OCI-LY1 (cell line): ENCODE measurements around the gene LRRC42.
"Not testable (repeated sequence)": the region's sequence is repeated elsewhere in the genome, so short reads cannot be mapped to it uniquely, and the experiment has no call there.

Experiments used
- H2AFZ ChIP-seq: fragments of 200-600 bp; sonication (generic), shearing (Covaris generic); 2 replicates; pipeline ENCODE4 v1.6.0; 2014; ENCODE audit warnings: antibody characterized with exemption, mild to moderate bottlenecking, low read length
- H3F3A ChIP-seq: fragments of 200-600 bp; sonication (generic), shearing (Covaris generic); 2 replicates; pipeline ENCODE4 v1.6.0; 2014; ENCODE audit warnings: mild to moderate bottlenecking, antibody characterized with exemption, low read length, moderate library complexity; ENCODE audit not compliant: insufficient read depth
- H3K27ac ChIP-seq: fragments of 200-600 bp; sonication (generic); 2 replicates; pipeline ENCODE4 v1.5.1; 2014; ENCODE audit warnings: low read length, mixed run types, mild to moderate bottlenecking, low read depth; ENCODE audit not compliant: poor library complexity, severe bottlenecking
- H3K27me3 ChIP-seq: fragments of 200-600 bp; sonication (generic); 2 replicates; pipeline ENCODE4 v1.6.0; 2014; ENCODE audit warnings: antibody characterized with exemption, mild to moderate bottlenecking, low read length, moderate library complexity; ENCODE audit not compliant: insufficient read depth
- H3K36me3 ChIP-seq: fragments of 200-600 bp; sonication (generic); 2 replicates; pipeline ENCODE4 v1.6.1; 2014; ENCODE audit warnings: mild to moderate bottlenecking, antibody characterized with exemption, low read length, moderate library complexity, mixed read lengths; ENCODE audit not compliant: insufficient read depth
- H3K4me1 ChIP-seq: fragments of 200-600 bp; sonication (generic); 2 replicates; pipeline ENCODE4 v1.5.1; 2014; ENCODE audit warnings: mild to moderate bottlenecking, low read length, moderate library complexity; ENCODE audit not compliant: insufficient read depth, severe bottlenecking
- H3K4me2 ChIP-seq: fragments of 200-600 bp; sonication (generic), shearing (Covaris generic); 2 replicates; pipeline ENCODE4 v1.6.1; 2014; ENCODE audit warnings: low read length
- H3K4me3 ChIP-seq: fragments of 200-600 bp; sonication (generic); 2 replicates; pipeline ENCODE4 v1.5.1; 2014; ENCODE audit warnings: low read length, low read depth, mild to moderate bottlenecking, mixed read lengths; ENCODE audit not compliant: poor library complexity, severe bottlenecking
- H3K79me2 ChIP-seq: fragments of 200-600 bp; shearing (Covaris generic); 2 replicates; pipeline ENCODE4 v1.6.1; 2016; ENCODE audit warnings: mixed run types, low read length, mixed read lengths; ENCODE audit not compliant: insufficient read depth
- H3K9ac ChIP-seq: fragments of 200-600 bp; sonication (generic), shearing (Covaris generic); 2 replicates; pipeline ENCODE4 v1.6.1; 2014; ENCODE audit warnings: mild to moderate bottlenecking, low read length, mixed read lengths
- H3K9me2 ChIP-seq: fragments of 200-600 bp; sonication (generic), shearing (Covaris generic); 2 replicates; pipeline ENCODE4 v1.6.1; 2014; ENCODE audit warnings: low read depth, mild to moderate bottlenecking, low read length, mixed read lengths
- H3K9me3 ChIP-seq: fragments of 200-600 bp; shearing (Covaris generic); 2 replicates; pipeline ENCODE4 v1.6.1; 2014; ENCODE audit warnings: low read length, mixed read lengths
- H4K20me1 ChIP-seq: fragments of 200-600 bp; sonication (generic), shearing (Covaris generic); 2 replicates; pipeline ENCODE4 v1.6.0; 2016; ENCODE audit warnings: mild to moderate bottlenecking, low read length; ENCODE audit not compliant: insufficient read depth
- EZH2 ChIP-seq: fragments of 200-600 bp; sonication (generic), shearing (Covaris generic); IDR thresholded peaks from 2 replicates; pipeline ENCODE4 v1.8.0; 2017; ENCODE audit warnings: borderline replicate concordance, mixed run types, mild to moderate bottlenecking, antibody characterized with exemption, low read length, moderate library complexity, mixed read lengths
- TF ChIP-seq, protein P1 (sequence below): fragments of 200-600 bp; sonication (generic), shearing (Covaris generic); IDR thresholded peaks from 2 replicates; pipeline ENCODE4 v1.5.1; 2017; ENCODE audit warnings: mild to moderate bottlenecking, antibody characterized with exemption, low read length, moderate library complexity, mixed read lengths

Gene LRRC42

DNA sequence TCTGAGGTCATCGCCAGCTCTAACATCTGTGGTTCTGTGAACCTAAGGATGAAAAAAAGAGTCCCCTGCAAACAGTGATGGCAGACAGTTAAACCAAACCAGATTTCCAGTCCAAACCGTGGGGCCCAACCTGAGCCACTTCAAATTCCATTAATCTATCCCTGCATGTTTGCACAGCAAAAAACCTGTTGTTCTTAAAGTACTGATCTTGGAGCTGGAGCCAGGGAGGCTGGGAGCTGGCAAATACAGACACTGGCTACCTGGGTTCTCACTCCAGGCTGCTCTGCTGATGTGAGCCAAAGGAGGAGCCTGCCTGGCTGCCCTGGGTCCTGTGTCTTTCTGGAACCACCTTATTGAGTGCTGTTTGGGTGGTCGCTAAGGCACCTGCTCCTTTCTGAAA, 55.4 kb downstream of the LRRC42 start:
- no peak for TF ChIP-seq EZH2
- TF ChIP-seq, protein P1, sequence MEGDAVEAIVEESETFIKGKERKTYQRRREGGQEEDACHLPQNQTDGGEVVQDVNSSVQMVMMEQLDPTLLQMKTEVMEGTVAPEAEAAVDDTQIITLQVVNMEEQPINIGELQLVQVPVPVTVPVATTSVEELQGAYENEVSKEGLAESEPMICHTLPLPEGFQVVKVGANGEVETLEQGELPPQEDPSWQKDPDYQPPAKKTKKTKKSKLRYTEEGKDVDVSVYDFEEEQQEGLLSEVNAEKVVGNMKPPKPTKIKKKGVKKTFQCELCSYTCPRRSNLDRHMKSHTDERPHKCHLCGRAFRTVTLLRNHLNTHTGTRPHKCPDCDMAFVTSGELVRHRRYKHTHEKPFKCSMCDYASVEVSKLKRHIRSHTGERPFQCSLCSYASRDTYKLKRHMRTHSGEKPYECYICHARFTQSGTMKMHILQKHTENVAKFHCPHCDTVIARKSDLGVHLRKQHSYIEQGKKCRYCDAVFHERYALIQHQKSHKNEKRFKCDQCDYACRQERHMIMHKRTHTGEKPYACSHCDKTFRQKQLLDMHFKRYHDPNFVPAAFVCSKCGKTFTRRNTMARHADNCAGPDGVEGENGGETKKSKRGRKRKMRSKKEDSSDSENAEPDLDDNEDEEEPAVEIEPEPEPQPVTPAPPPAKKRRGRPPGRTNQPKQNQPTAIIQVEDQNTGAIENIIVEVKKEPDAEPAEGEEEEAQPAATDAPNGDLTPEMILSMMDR, result no peak
- Histone ChIP-seq H3K36me3 (no peaks in the 10 kb centered on the region), H3F3A (no peaks in the 10 kb centered on the region), H2AFZ (no peak overlapping the region), H3K4me2 (no peak overlapping the region), H3K4me1 (no peaks in the 10 kb centered on the region), H3K9me3 (no peaks in the 10 kb centered on the region), H4K20me1 (no peaks in the 10 kb centered on the region), H3K4me3 (no peak overlapping the region), H3K79me2 (no peaks in the 10 kb centered on the region), H3K27ac (no peak overlapping the region), H3K27me3 (peaks cover 8% of the 10 kb centered on the region; the same call in 1 of the 2 replicates), H3K9me2 (no peaks in the 10 kb centered on the region), H3K9ac (no peak overlapping the region)

DNA sequence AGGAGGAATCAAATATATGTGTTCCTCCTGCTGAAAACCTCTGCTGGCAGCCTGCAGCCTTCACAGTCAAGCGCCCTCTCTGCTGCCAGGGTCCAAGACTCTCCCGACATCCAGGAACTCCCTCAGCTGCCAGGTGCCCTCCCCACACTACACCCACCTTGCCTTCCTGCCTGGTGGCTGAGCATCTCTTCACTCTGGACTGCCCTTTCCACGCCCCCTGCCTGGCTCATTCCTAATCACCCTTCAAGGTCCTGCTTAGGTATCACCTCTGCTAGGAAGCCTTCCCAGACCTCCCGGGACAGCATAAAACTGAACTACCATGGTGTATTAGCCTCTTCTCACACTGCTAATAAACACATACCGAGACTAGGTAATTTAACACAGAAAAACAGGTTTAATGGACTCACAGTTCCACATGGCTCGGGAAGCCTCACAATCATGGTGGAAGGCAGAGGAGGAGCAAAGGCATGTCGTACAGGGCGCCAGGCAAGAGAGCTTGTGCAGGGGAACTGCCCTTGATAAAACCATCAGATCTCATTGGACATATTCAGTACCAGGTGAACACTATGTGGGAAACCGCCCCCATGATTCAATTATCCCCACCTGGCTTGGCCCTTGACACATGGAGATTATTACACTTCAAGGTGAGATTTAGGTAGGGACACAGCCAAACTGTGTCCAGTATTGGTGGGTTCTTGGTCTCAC, 56.5 kb downstream of the LRRC42 start:
- Histone ChIP-seq H3K9me3 (no peaks in the 10 kb centered on the region), H4K20me1 (no peaks in the 10 kb centered on the region), H3K4me1 (no peaks in the 10 kb centered on the region), H3K9ac (no peak overlapping the region), H3K27me3 (peaks cover 8% of the 10 kb centered on the region; the same call in 1 of the 2 replicates), H3K27ac (no peak overlapping the region), H3F3A (no peaks in the 10 kb centered on the region), H2AFZ (no peak overlapping the region), H3K9me2 (no peaks in the 10 kb centered on the region), H3K4me3 (no peak overlapping the region), H3K36me3 (no peaks in the 10 kb centered on the region), H3K4me2 (no peak overlapping the region), H3K79me2 (no peaks in the 10 kb centered on the region)
- TF ChIP-seq, protein P1, result no peak
- no peak for TF ChIP-seq EZH2

DNA sequence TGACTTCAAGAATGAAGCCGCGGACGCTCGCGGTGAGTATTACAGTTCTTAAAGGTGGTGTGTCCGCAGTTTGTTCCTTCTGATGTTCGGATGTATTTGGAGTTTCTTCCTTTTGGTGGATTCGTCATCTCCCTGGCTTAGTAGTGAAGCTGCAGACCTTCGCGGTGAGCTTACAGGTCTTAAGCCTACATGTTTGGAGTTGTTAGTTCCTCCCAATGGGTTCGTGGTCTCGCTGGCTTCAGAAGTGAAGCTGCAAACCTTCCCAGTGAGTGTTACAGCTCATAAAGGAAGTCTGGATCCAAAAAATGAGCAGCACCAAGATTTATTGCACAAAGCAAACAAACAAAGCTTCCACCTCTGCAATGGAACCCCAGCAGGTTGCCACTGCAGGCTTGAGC, 57.1 kb downstream of the LRRC42 start:
- Histone ChIP-seq H2AFZ (no peak overlapping the region), H3K36me3 (no peaks in the 10 kb centered on the region), H3K27me3 (peaks cover 8% of the 10 kb centered on the region; the same call in 1 of the 2 replicates), H3K4me3 (no peak overlapping the region), H3K9me2 (no peaks in the 10 kb centered on the region), H3F3A (no peaks in the 10 kb centered on the region), H3K4me1 (no peaks in the 10 kb centered on the region), H3K27ac (no peak overlapping the region), H3K4me2 (no peak overlapping the region), H3K79me2 (no peaks in the 10 kb centered on the region), H3K9me3 (no peaks in the 10 kb centered on the region), H3K9ac (no peak overlapping the region), H4K20me1 (no peaks in the 10 kb centered on the region)
- no peak for TF ChIP-seq EZH2
- TF ChIP-seq, protein P1, result no peak

DNA sequence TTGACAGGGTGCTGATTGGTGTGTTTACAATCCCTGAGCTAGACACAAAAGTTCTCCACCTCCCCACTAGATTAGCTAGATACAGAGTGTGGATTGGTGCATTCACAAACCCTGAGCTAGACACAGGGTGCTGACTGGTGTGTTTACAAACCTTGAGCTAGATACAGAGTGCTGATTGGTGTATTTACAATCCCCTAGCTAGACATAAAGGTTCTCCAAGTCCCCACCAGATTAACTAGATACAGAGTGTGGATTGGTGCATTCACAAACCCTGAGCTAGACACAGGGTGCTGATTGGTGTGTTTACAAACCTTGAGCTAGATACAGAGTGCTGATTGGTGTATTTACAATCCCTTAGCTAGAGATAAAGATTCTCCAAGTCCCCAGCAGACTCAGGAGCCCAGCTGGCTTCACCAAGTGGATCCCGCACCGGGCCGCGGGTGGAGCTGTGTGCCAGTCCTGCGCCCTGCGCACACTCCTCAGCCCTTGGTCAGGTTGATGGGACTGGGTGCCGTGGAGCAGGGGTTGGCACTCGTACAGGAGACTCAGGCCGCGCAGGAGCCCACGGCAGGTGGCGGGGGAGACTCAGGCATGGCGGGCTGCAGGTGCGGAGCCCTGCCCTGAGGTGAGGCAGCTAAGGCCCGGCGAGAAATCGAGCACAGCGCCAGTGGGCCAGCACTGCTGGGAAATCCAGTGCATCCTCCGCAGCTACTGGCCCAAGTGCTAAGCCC, 57.8 kb downstream of the LRRC42 start:
- H3K36me3 ChIP-seq, H3K4me2 ChIP-seq, H3K9me3 ChIP-seq, H4K20me1 ChIP-seq, H3K27ac ChIP-seq, H3K9ac ChIP-seq, H3K4me3 ChIP-seq, H3K27me3 ChIP-seq, H3K79me2 ChIP-seq, H2AFZ ChIP-seq, H3F3A ChIP-seq, H3K4me1 ChIP-seq, H3K9me2 ChIP-seq: not testable (repeated sequence)
